ENCODE data around the gene BTF3. TPM values are rescaled to one million over a fixed set of nuclear protein-coding genes. Genes with fewer than 3 reads are reported as not detected.

Gene BTF3
- total RNA-seq, 4 donors from 2014 or later, result 596 to 1,008 (median 649) TPM

GRCh38 chr5:73544429-73545402 is 46.5 kb downstream of the BTF3 start:
- TF ChIP-seq POLR2A (IDR thresholded peaks at IDR 0.05) (no peak), CTCF (IDR thresholded peaks at IDR 0.05) (no peak)
- DNase-seq (ENCODE audit: low spot score in 2 of 2), result no peak
- H3K4me3 ChIP-seq (ENCODE audit: low read depth, poor library complexity, severe bottlenecking), result no peak overlapping the region
- WGBS, 2 donors, result 61 to 68% methylated on average over 9 of the region's 9 CpGs
- intact Hi-C loops (cut with DNase I; ENCODE audit: low total_unique reads), result no loop called here

- TF ChIP-seq POLR2A (IDR thresholded peaks at IDR 0.05), result no peak
- TF ChIP-seq CTCF (IDR thresholded peaks at IDR 0.05), result no peak
- intact Hi-C loops (cut with DNase I; ENCODE audit: low total_unique reads), result no loop called here
- whole genome bisulfite sequencing, 2 donors, result 56 to 83% methylated on average over 1 of the region's 1 CpG
- H3K4me3 ChIP-seq (ENCODE audit: low read depth, poor library complexity, severe bottlenecking), result no peak overlapping the region
- DNase-seq (ENCODE audit: low spot score in 2 of 2), result no peak
Observed at GRCh38 chr5:73545403-73545779, 47.1 kb downstream of the BTF3 start.

- H3K4me3 ChIP-seq (ENCODE audit: low read depth, poor library complexity, severe bottlenecking), result no peak overlapping the region
- TF ChIP-seq POLR2A (IDR thresholded peaks at IDR 0.05) (no peak), CTCF (IDR thresholded peaks at IDR 0.05) (no peak)
- WGBS, 2 donors, result 80 to 100% methylated on average over 1 of the region's 1 CpG
- intact Hi-C loops (cut with DNase I; ENCODE audit: low total_unique reads), result no loop called here
- no peak for DNase-seq (ENCODE audit: low spot score in 2 of 2)
Observed at GRCh38 chr5:73550016-73550415, 51.8 kb downstream of the BTF3 start.

GRCh38 chr5:73552642-73553041 is 54.4 kb downstream of the BTF3 start:
- no peak for DNase-seq (ENCODE audit: low spot score in 2 of 2)
- no peak overlapping the region for H3K4me3 ChIP-seq (ENCODE audit: low read depth, poor library complexity, severe bottlenecking)
- intact Hi-C loops (cut with DNase I; ENCODE audit: low total_unique reads), result no loop called here
- TF ChIP-seq POLR2A (IDR thresholded peaks at IDR 0.05) (no peak), CTCF (IDR thresholded peaks at IDR 0.05) (no peak)

Other genes with a start within 250 kb of the BTF3 start
- 1 to 10 TPM in 3 of 4 donors, under 1 TPM in 1; 0.63 to 2.2 (median 1.8) TPM for gene FOXD1, start 49.7 kb upstream of the BTF3 start, total RNA-seq
- gene ANKRA2, start 67.2 kb downstream of the BTF3 start, total RNA-seq, result 10 to 100 TPM; 19.4 to 56.1 (median 27.6) TPM
- 10 to 100 TPM; 13.0 to 37.1 (median 15.4) TPM for gene UTP15, start 67.3 kb downstream of the BTF3 start, total RNA-seq
- 10 to 100 TPM; 30.9 to 54.7 (median 36.2) TPM for gene ARHGEF28, start 127.8 kb downstream of the BTF3 start, total RNA-seq

Data from lower leg skin (tissue), 4 donors.